HG03196 (cell line): ENCODE data around the gene OR1I1.

Experiments
- ATAC-seq: cut with Tn5 transposase; IDR thresholded peaks from one replicate; pipeline ENCODE4 v1.9.1; 2021; ENCODE audit not compliant: unreplicated experiment

OR1I1 gene

GRCh38 chr19:15118248-15118647 is 36.2 kb downstream of the OR1I1 start:
- ATAC-seq, result no peak

- no peak for ATAC-seq
Observed at GRCh38 chr19:15118789-15119494, 36.9 kb downstream of the OR1I1 start.

GRCh38 chr19:15120135-15121026 is 38.4 kb downstream of the OR1I1 start:
- no peak for ATAC-seq

GRCh38 chr19:15122331-15123030 is 40.5 kb downstream of the OR1I1 start:
- no peak for ATAC-seq

- no peak for ATAC-seq
Observed at GRCh38 chr19:15123031-15123890, 41.2 kb downstream of the OR1I1 start.

- no peak for ATAC-seq
Observed at GRCh38 chr19:15123900-15124299, 41.9 kb downstream of the OR1I1 start.

- ATAC-seq, result peak; percentile 3
Observed at GRCh38 chr19:15124572-15125231, 42.7 kb downstream of the OR1I1 start.

- peak; percentile 84 for ATAC-seq
Observed at GRCh38 chr19:15125232-15126067, 43.4 kb downstream of the OR1I1 start.

GRCh38 chr19:15126131-15126910 is 44.3 kb downstream of the OR1I1 start:
- ATAC-seq, result no peak

- ATAC-seq, result no peak
Observed at GRCh38 chr19:15128162-15128770, 46.3 kb downstream of the OR1I1 start.

- no peak for ATAC-seq
Observed at GRCh38 chr19:15129856-15130585, 48.0 kb downstream of the OR1I1 start.

GRCh38 chr19:15136234-15136954 is 54.4 kb downstream of the OR1I1 start:
- ATAC-seq, result no peak

- ATAC-seq, result no peak
Observed at GRCh38 chr19:15137777-15138176, 55.8 kb downstream of the OR1I1 start.

GRCh38 chr19:15138427-15138826 is 56.4 kb downstream of the OR1I1 start:
- ATAC-seq, result no peak

GRCh38 chr19:15141143-15141542 is 59.1 kb downstream of the OR1I1 start:
- ATAC-seq, result no peak

GRCh38 chr19:15142313-15142712 is 60.3 kb downstream of the OR1I1 start:
- ATAC-seq, result no peak
